Stimulated activated CD8-positive, alpha-beta memory T cell treated with anti-CD3 and anti-CD28 coated beads, Interleukin-4, amount 100 ng/mL, for 24 hours (primary cell): ENCODE data around the gene ANKFN1.

Source experiments
- DNase-seq: peaks from one replicate; pipeline ENCODE4 v3.0.0-alpha.2; 2020; ENCODE audit warnings: low read depth

ANKFN1 gene

DNA sequence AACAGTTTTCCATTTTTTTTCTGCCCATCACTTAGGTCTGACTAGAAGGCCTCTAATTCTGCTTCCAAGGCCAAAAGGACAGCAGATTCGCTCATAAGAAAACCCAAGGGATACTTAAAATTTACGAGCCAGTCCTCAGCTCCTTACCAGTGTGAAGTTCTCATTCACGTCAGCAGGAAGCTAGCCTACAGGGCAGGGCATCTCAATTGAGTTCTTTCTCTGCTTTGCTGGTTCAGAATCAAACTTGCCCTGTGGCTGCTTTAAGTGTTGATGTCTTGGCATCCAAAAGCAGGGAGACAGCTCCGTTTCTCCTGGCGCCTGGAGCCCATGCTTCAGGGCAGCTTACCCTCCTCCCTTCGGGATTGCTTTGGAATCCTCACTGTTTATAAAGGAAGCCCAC lies 136.0 kb downstream of the ANKFN1 start:
- no peak for DNase-seq

DNA sequence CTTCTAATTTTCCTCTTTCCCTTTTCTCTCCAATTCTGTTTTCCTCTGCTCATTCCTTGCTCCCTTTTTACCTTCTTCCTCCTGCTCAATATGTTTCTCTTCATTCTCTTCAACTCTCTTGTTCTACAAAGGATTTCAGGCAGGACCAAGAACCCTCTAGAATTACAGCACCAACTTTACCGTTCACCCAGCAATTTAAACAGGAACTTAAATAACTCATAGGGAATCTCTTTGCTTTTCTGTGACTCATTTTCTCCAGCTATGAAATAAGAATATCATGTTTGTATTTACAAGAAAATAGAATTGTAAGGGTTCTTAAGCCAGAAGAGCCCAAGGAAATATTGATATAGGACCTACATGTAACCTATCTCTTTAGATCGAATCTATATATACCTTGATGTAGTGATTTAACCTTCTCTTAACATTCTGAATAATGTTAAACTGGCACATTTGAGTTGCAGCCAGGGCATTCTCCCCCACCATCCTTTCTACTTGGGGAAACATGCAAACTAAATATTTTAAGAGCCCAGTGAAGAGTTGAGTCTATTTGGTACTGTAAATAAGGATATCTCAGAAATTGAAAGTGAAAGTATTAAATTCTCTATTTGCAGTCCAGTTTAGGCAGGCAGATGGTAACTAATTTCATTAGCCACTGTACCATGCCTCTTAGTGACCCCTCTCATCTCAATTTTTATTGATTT lies 137.0 kb downstream of the ANKFN1 start:
- no peak for DNase-seq

DNA sequence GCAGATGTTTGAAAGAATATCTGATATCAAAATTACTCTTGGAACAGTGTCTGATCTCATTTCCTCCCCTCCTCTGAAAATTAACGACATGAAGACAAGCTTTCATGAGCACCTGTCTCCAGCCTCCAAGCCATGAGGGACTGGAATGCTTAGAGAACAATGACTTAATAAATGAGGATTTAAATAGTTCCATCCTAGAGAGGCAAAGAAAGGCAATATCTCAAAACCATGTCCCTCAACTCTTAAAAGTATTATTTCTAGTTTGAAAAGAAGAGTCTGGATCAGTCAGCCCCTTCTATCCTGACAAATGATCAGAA lies 137.5 kb downstream of the ANKFN1 start:
- no peak for DNase-seq

DNA sequence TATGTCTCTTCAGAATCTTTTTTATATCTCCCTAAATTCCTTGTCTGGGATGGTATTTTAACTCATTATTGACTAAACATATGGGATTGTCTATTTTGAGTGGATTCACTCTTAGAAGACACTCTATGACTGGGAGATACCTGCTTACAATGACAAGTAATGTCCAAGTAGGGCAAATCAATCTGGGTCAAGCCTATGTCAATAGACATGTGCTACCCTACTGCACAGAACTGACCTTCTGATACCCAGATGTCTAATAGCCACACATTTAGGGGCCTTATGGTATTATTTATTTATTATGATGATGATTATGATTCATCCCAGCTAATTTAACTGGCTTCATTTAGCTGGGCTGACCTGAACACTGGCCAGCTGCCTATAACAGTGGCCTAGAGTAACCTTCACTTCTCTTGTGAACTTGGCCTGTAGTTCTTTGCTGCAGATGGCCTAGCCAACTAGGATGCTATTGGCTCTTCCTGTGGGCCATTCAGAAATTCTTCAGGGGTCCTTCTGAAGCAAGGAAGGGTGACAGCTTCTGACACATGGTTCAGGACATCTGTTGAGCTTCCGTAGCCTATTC lies 138.0 kb downstream of the ANKFN1 start:
- DNase-seq: no peak

DNA sequence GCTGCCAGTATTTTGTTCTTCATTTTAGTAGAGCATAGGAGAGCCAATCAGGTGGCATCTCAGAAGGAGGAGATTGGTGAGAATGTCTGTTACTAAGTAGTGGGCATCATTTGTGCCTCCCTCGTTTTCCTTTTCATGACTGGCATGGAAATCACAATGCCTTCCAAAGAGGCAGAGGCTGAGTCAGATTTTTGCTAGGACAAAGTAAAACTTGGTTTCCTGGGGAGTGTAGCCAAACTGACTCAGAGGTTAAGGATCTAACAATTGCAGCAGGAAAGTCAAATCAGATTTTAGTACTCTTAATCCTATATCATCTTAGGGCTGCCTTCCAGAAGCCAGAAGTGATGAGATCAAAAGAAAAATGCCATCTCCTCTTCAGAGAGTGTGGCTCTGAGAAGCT lies 138.7 kb downstream of the ANKFN1 start:
- no peak for DNase-seq

DNA sequence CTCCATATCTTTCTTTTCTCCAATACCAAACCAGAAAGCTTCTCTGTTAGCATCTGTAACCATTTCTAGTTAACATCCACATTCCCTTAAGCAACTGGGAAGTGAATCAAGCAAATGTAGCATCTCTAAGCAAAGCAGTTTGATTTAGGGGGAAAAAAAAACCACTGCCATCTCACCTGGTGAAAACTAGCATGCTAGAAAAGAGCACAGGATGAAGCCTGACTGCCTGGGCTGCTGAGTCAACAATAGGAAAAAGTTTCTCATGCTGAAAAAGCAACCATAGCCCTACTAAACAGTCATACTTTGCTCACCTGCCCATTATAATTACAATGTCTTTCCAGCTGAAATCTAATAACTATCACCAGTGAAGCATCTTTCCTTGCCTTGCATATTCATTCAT lies 139.3 kb downstream of the ANKFN1 start:
- no peak for DNase-seq

DNA sequence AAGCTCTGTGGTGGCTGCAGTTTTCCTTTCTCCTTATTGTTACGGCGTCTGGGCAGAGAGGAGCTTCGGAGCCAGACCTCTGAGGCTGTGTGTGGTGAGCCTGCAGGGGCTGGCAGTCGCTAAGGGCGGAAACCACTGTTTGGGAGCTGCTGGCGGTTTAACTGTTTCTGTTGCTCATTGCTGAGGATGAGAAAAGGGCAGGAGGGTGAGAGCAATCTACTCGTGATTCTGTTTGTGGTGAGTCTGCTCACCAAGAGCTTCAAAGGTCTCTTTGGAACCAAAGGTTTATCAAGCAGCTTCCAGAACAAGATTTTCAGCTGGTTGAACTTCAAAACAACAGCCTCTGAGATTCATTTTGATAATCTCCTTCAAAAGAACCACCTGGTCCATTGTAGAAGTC lies 143.9 kb downstream of the ANKFN1 start:
- DNase-seq: no peak

DNA sequence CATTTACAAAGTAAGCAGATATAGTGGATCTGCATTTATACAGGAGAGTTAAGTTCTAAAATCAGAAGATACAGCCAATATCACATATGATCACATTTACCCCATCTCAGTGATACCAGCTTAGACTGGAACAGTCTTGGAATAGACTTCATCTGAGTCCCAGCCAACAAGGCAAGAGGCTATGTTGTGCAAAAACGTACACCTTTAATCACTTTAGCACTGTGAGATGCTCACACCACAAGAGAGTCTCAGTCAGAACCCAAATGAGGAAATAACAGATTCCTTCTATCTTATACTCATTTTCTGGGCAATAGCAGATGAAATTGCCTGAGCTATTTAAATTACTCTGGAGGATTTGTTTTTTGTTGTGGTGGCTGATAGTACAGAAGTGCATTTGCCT lies 145.6 kb downstream of the ANKFN1 start:
- no peak for DNase-seq

DNA sequence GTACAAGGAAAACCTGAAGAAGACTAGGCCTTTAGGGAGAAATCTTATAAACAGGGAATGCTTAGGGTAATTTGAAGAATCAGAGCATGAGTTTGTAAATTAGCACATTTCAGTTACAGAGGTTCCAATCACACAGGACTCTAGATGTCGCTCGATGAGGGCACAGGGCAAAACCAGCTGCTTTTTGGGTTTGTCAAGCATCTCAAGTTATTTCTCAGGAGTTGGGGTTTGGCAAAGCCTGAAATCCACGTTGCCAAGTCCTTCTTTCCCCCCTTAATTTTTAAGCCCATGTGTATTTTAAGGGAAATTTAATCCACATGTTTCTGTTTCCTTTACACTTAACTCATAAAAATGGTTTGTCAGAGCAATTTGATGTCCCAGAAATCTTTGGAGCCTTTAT lies 146.9 kb downstream of the ANKFN1 start:
- no peak for DNase-seq

DNA sequence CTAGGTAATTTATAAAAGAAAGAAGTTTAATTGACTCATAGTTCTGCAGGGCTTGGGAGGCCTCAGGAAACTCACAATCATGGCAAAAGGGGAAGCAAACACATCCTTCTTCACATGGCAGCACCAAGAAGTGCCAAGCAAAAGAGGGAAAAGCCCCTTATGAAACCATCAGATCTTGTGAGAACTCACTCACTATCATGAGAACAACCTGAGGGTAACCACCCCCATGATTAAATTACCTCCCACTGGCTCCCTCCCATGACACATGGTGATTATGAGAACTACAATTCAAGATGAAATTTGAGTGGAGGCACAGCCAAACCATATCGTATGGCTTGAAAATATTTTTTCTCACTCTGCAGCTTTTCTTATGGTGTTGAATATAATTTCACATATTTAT lies 151.7 kb downstream of the ANKFN1 start:
- no peak for DNase-seq

DNA sequence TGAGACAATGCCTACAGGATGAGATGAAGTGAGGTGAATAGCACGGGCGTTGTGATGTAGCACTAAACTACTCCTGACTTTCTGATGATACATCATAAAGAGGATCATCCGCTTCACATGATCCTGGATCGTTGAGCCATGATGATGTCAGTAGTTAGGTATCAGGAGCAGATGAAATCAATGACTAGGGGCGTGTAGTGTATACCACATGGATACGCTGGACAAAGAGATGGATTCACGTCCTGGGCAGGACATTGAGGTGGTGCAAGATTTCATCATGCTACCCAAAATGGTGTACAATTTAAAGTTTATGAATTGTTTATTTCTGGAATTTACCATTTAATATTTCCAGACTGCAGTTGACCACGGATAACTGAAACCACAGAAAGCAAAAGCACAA lies 156.6 kb downstream of the ANKFN1 start:
- DNase-seq: no peak

DNA sequence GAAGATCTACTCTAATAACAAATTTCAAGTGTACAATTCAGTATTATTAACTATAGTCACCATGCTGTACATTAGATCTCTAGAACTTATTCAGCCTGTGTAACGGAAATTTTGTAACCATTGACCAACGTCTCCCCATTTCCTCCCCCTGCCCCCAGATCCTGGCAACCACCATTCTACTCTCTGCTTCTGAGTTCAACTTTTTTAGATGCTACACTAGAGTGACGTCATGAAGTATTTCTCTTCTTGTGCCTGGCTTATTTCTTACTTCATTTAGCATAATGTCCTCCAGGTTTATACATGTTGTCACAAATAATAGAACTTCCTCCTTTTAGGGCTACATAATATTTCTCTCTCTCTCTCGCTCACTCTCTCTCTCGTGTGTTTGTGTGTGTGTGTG lies 157.5 kb downstream of the ANKFN1 start:
- no peak for DNase-seq

DNA sequence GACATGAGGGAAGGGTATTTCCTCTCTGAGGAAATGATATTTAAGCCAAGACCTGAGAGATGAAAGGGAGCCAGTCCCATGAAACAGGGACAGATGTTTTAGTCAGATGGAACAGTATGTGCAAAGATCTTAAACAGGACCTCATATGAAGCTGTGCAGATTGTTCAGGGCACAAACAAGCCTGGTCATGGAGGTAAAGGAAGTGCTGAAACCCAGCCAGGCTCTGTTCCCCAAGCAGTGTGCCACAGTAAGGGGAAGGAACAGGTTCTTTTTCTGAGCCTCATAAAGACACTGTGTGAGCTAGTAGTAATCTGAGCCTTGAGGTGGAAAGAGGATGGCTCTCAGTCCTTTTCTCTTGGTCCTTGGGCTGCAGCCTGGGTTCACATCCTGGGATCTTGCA lies 159.9 kb downstream of the ANKFN1 start:
- no peak for DNase-seq

DNA sequence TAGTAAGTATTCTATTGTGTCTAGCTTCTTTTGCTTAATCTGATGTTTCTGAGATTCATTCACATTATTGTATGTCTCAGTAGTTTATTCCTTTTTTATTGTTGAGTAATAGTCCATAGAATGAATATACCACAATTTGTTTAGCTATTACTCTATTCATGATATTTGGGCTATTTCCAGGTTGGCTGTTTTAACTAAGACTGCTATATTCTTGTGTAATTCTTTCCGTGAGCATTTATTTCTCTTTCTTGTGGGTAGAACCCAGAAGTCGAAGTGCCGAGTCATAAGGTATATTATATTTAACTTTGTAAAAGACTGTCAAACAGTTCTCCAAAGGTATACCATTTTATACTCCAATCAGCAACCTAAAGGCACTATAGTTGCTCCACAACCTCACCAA lies 160.8 kb downstream of the ANKFN1 start:
- no peak for DNase-seq

DNA sequence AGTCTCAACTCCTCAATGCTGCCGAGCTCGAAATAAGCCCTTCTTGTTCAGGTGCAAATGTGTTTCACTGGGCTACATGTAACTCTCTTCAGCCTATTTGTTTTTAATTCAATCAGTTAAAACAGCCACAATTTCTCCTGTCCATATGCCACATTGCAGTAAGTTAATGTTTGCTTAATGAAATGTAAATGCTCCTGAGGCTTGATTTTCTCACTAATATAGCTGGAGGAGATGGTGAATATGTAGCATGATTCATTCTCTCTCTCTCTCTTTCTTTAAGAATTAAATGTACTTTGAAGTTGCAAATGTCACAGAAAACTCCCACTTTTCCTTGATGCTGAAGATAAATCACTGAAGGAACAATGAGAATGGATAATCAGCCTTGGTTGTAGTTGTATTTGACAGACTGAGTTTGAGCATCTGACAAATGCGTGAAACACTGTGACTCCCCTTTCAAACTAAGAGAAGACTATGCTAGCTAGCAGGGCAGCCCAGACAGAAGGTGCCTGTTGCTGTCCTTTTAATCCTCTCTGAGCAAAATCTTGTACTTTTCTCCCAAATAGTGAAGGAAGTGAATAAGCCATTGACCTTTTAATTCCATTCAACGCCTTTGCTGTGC lies 161.8 kb downstream of the ANKFN1 start:
- no peak for DNase-seq

DNA sequence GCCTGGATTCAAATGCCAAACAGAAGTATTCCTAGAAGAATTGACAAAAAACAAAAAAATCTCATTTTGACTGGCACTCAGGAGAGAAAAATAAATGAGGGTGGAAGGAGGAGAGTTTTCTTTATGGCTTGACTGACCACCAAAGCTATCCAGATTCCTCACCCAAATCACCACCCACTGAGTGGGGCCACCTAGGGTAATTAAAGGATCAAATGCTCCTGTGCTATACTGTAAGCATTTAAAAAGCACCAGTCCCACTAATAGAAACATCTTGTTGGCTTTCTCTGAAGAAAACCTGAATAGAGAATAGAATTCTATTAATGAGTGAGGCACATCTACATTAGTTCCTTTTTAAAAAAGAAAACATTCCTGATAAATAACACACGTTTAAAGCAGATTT lies 163.3 kb downstream of the ANKFN1 start:
- DNase-seq: no peak

DNA sequence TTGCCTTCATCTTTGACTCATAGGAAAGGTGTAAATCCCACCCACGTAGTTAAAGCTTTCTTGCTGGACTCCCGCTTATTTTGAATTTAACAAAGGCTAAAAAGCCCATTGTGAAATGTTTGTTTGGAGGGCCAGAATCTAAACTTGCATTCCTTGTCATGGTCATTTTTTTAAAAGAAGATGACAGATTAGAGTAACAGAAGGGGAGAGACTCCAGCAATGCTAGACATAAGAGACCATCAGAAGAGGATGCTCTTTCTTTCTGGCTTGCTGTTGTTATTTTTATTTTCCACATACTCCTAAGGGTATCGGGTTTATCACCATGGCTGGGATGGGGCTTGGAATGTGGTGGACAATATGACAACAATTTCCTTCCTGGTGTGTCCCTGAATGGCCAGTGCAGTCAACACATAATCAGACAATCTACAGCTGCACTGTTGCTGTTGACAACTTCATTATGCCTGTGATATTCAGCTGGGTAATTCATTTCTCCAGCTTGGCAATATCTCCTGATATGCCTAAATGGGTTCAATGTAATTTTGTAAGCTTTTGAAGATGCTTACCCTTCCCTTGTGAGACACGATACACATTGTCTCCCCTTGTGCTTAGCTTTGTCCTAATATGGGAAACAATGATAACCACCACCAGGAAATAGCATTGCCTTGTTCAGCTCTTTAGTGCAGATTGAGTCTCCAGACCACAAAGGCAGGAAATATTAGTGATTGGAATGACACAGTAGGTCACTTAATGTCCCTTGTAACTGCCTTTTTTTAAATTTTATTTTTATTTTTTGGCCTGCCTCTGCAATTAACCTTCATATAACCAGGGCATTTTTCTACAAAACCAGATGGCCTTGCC lies 164.3 kb downstream of the ANKFN1 start:
- no peak for DNase-seq

DNA sequence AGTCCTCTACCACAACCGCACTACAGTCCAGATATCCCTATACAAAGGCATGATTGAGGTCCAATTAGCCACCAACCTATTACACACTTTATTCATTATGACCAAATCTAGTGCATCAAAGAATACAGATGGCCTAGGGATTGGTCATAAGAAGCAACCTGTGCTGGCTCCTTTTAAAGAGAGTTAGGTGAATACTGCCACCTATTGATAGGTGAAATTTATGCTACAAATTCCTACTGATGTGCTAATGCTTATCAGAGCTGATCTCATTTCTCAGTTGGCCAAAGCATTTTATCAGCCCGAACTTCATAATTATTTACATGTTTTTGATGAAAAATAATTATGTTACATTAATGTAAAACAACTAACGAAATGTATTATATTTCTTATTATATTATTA lies 166.3 kb downstream of the ANKFN1 start:
- DNase-seq: no peak

DNA sequence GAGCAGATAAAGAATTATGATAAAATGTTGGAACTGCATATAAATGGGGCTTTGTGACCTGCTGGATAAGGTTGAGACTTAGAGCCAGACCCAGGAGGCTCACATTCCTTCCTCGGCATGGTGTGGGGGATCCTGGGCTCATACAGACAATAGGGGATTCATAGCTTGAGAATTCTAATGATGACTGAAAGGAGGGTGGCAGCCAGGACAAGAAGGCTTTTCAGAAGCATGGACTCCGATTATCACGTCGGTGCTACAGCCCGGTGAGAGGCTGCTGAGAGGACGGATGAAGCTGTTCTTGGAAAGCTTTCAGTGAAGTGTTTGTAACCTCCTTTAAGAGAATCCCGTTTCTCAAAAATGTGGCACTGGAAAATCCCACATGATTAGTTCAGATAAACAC lies 167.2 kb downstream of the ANKFN1 start:
- DNase-seq: no peak

DNA sequence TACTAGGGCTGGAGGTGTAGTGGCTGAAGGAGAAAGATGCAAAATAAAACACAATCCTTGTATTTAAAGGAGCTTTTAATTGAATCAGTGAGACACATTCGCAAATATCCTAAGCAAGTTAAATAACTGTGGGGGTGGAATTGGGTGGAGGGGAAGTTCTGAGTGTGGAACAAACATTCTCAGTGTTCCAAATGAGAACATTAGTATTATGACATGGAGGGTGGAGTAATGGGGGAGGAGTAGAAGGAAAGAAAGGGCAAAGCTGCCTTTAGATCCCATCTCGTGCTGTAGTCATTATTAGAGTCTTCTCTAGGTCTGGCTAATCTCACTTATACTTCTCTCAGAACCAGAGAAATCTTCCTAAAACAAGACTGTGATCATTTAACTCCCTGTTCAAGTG lies 169.7 kb downstream of the ANKFN1 start:
- DNase-seq: no peak

DNA sequence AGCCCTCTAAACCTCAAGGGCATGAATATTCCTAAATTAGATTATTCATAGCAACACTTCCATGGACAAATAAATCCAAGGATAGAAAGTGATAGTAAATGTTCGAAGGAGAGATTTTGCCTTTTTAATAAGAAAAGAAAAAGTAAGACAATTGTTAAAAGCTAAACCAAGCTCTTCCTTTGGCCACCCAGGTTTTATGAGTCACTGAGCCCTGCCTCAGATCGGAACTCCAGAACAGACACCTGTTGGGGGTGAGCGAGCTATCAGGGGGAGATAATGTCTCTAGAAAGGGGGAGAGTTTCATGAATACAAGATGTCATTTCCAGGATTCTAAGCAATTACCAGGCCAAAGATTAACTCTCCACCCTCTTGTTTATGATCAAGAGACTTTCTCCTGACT lies 171.4 kb downstream of the ANKFN1 start:
- DNase-seq: no peak

DNA sequence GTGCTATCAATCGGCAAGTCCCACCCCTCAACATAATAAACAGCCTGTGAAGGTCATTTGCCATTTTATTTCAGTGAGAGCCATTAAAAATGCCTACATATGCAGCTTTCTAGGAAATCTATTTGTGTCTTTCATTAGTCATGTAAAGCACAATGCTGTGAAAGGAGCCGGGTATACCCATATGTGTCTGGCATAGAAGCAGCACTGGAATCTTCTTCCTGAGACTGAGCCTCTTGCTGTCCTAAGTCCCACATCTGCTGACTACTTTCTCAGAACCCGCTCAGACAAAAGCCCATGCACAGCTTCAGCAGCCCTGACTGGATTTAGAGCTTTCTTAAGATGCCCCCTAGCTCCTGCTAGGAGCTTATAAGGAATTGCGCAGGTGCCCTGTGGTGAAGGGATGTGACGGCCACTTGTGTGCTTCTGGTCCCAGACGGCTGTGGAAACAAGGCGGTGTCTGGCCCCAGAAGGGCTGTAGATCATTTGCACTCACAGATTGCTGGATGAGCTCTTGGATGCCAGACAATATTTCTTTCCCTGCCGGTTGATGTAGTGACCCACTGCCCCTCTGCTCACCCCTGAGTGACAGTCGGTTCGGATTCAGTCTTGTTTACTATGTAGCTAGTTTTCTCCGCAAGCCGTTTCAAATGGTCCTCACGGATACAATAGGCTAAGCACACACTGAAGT lies 172.2 kb downstream of the ANKFN1 start:
- no peak for DNase-seq

DNA sequence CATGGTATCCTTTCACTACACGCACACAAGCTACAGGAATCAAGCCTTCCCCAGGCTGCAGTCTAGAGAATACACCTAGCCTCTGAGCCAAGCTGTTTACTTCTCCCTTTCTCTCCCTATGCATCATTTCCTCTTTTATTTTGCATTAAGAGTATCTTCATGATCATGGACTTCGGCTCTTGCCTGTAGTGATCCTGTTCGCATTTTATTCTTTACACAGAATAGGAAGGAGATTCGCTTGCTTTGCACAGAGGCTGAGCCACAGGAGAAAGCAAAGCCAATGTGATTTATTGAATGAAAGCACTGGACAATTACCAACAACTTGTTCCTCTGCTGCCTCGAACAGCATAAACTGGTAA lies 172.7 kb downstream of the ANKFN1 start:
- no peak for DNase-seq
